ENCODE data around the gene AUTS2.

DNA sequence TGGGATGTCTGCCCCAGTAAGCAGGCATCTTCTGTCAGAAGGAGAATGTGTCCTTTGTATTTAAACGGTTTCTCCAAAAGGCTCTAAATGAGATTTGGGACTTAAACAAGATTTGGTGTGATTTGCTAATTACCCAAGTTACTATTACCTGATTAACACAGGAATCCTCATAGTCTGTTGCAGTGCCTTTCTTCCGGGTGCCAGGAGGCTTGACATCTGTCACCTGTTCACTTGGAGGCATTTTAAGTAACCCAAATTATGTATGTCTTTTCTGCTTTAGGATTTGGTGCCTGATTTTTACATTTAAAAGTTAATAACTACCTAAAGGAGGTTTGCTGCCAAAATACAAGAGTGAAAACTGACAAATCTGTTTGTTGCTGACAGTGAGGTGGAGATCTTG lies 945.7 kb downstream of the AUTS2 start:
- TF ChIP-seq, protein P1, sequence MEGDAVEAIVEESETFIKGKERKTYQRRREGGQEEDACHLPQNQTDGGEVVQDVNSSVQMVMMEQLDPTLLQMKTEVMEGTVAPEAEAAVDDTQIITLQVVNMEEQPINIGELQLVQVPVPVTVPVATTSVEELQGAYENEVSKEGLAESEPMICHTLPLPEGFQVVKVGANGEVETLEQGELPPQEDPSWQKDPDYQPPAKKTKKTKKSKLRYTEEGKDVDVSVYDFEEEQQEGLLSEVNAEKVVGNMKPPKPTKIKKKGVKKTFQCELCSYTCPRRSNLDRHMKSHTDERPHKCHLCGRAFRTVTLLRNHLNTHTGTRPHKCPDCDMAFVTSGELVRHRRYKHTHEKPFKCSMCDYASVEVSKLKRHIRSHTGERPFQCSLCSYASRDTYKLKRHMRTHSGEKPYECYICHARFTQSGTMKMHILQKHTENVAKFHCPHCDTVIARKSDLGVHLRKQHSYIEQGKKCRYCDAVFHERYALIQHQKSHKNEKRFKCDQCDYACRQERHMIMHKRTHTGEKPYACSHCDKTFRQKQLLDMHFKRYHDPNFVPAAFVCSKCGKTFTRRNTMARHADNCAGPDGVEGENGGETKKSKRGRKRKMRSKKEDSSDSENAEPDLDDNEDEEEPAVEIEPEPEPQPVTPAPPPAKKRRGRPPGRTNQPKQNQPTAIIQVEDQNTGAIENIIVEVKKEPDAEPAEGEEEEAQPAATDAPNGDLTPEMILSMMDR (optimal IDR thresholded peaks at IDR 0.05 in 1 of 3, IDR thresholded peaks at IDR 0.05 in 1 of 3, conservative IDR thresholded peaks at IDR 0.05 in 1 of 3; ENCODE audit: extremely low read depth in 1 of 3, insufficient read depth in 2 of 3, low read length in 3 of 3), result no peak
- no peak for TF ChIP-seq EZH2 (IDR thresholded peaks at IDR 0.05; ENCODE audit: low read length)
